ENCODE measurements around the gene PAK5. TPM values are rescaled to one million over a fixed set of nuclear protein-coding genes. Genes with fewer than 3 reads are reported as not detected.

Gene PAK5
- total and polyA plus RNA-seq, 4 donors, result 0.02 to 0.17 (median 0.04) TPM; not detected in 1

DNA sequence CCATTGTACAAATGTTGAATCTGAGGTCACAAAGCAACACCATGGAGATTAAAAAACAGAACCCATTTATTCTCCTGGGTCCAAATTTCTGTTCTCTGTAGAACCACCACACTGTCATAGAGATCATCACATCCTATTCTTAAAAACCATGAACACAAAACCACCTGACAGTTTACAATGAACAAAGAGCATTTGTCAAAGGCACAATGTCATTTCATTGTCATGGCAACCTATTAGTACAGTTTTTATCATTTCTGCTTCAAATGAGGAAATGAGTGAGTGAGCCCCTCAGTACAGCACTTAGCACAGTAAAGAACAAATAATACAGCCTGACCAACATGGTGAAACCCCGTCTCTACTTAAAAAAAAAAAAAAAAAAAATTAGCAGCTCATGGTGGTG lies 347.6 kb downstream of the PAK5 start:
- Histone ChIP-seq H3K9me3 (ENCODE audit: control insufficient read depth in 4 of 4, low read length in 3 of 4) (no peaks in the 10 kb centered on the region), H3K27me3 (ENCODE audit: control insufficient read depth in 4 of 4, insufficient read depth in 4 of 4, low read length in 3 of 4) (peaks cover 0 to 4% (median 3%) of the 10 kb centered on the region in 4 donors), H3K36me3 (ENCODE audit: control insufficient read depth in 4 of 4, insufficient read depth in 3 of 4, low read depth in 1 of 4, low read length in 3 of 4) (no peaks in the 10 kb centered on the region), H3K9ac (ENCODE audit: low read depth in 1 of 2, low read length in 2 of 2) (no peak overlapping the region), H3K4me3 (ENCODE audit: low read depth in 1 of 3, low read length in 3 of 3) (no peak overlapping the region), H3K4me1 (ENCODE audit: control insufficient read depth in 4 of 4, insufficient read depth in 4 of 4, low read length in 3 of 4) (no peaks in the 10 kb centered on the region), H3K27ac (ENCODE audit: low read depth in 1 of 2, low read length in 2 of 2) (no peak overlapping the region)
- TF ChIP-seq, protein P1, sequence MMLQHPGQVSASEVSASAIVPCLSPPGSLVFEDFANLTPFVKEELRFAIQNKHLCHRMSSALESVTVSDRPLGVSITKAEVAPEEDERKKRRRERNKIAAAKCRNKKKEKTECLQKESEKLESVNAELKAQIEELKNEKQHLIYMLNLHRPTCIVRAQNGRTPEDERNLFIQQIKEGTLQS (IDR thresholded peaks at IDR 0.05), result no peak
- TF ChIP-seq JUND (IDR thresholded peaks at IDR 0.05) (no peak), FOXA1 (IDR thresholded peaks at IDR 0.05) (no peak), EGR1 (IDR thresholded peaks at IDR 0.05; ENCODE audit: low read depth in 2 of 2) (no peak), RXRA (IDR thresholded peaks at IDR 0.05) (no peak), SP1 (IDR thresholded peaks at IDR 0.05) (no peak), TAF1 (conservative IDR thresholded peaks at IDR 0.05) (no peak), NR2F2 (IDR thresholded peaks at IDR 0.05) (no peak), REST (IDR thresholded peaks at IDR 0.05) (no peak), HNF4G (IDR thresholded peaks at IDR 0.05) (no peak), CTCF (IDR thresholded peaks at IDR 0.05; ENCODE audit: low read depth, low read length, missing input control) (no peak), GABPA (IDR thresholded peaks at IDR 0.05 in 1 of 2, conservative IDR thresholded peaks at IDR 0.05 in 1 of 2) (no peak), FOXA2 (IDR thresholded peaks at IDR 0.05) (no peak), RAD21 (IDR thresholded peaks at IDR 0.05) (no peak), HNF4A (conservative IDR thresholded peaks at IDR 0.05) (no peak)
- TF ChIP-seq, protein P2, sequence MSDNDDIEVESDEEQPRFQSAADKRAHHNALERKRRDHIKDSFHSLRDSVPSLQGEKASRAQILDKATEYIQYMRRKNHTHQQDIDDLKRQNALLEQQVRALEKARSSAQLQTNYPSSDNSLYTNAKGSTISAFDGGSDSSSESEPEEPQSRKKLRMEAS (IDR thresholded peaks at IDR 0.05), result no peak
- DNase-seq (ENCODE audit: low spot score), result no peak
- WGBS, result 83% methylated on average over 1 of the region's 1 CpG

DNA sequence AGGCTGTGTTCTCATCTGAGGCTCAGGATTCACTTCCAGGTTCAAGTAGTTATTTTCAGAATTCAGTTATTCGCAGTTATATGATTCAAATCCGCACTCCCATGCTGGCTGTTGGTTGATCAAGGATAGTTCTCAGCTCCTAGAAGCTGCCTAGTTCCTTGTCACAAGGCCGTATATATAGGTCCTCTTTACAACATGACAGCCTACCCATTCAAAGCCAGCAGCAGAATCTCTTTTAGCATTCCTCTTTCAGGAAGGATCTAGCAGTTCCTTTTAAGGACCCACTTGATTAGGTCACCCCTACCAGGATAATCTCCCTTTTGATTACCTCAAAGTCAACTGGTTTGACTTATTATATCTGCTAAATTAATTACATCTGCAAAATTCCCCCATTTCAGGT lies 348.2 kb downstream of the PAK5 start:
- DNase-seq (ENCODE audit: low spot score), result no peak
- Histone ChIP-seq H3K27me3 (ENCODE audit: control insufficient read depth in 4 of 4, insufficient read depth in 4 of 4, low read length in 3 of 4) (peaks cover 0 to 4% (median 3%) of the 10 kb centered on the region in 4 donors), H3K36me3 (ENCODE audit: control insufficient read depth in 4 of 4, insufficient read depth in 3 of 4, low read depth in 1 of 4, low read length in 3 of 4) (no peaks in the 10 kb centered on the region), H3K27ac (ENCODE audit: low read depth in 1 of 2, low read length in 2 of 2) (no peak overlapping the region), H3K4me3 (ENCODE audit: low read depth in 1 of 3, low read length in 3 of 3) (no peak overlapping the region), H3K4me1 (ENCODE audit: control insufficient read depth in 4 of 4, insufficient read depth in 4 of 4, low read length in 3 of 4) (no peaks in the 10 kb centered on the region), H3K9me3 (ENCODE audit: control insufficient read depth in 4 of 4, low read length in 3 of 4) (no peaks in the 10 kb centered on the region), H3K9ac (ENCODE audit: low read depth in 1 of 2, low read length in 2 of 2) (no peak overlapping the region)
- WGBS, result 75% methylated on average over 3 of the region's 3 CpGs
- TF ChIP-seq NR2F2 (IDR thresholded peaks at IDR 0.05) (no peak), FOXA1 (IDR thresholded peaks at IDR 0.05) (no peak), ZBTB33 (IDR thresholded peaks at IDR 0.05) (no peak), RXRA (IDR thresholded peaks at IDR 0.05) (no peak), TAF1 (conservative IDR thresholded peaks at IDR 0.05) (no peak), HNF4A (conservative IDR thresholded peaks at IDR 0.05) (no peak), GABPA (IDR thresholded peaks at IDR 0.05 in 1 of 2, conservative IDR thresholded peaks at IDR 0.05 in 1 of 2) (no peak), JUND (IDR thresholded peaks at IDR 0.05) (no peak)
- TF ChIP-seq, protein P1 (IDR thresholded peaks at IDR 0.05), result no peak
